CD8-positive, alpha-beta memory T cell (primary cell): ENCODE measurements around the gene RAD51B. TPM values are rescaled to one million over a fixed set of nuclear protein-coding genes. Genes with fewer than 3 reads are reported as not detected.

ENCODE experiments used
- CTCF ChIA-PET: fragments of 350-600 bp; sonication (Branson Sonifier 250); formaldehyde crosslinking; loops from one replicate; lab custom pipeline; 2021; ENCODE audit warnings: antibody characterized with exemption; lab: Charles Lee
- POLR2A ChIA-PET: fragments of 350-600 bp; sonication (Branson Sonifier 250); formaldehyde crosslinking; loops from one replicate; lab custom pipeline; 2021; ENCODE audit warnings: antibody characterized with exemption; lab: Charles Lee
- DNase-seq, 5 donors: peaks; one replicate each; pipeline versions ENCODE4 v3.0.0 to v3.0.0-alpha.2; 2020 to 2022; ENCODE audit warnings: mixed read lengths in 1 of 5
- H3K27ac ChIP-seq: one replicate; pipeline ENCODE4 v1.7.0; 2013; ENCODE audit warnings: low read depth, mild to moderate bottlenecking, low read length, moderate library complexity
- H3K27me3 ChIP-seq: 2 replicates; pipeline ENCODE4 v1.7.0; 2013; ENCODE audit warnings: low read length, mild to moderate bottlenecking; ENCODE audit not compliant: insufficient read depth, poor library complexity, severe bottlenecking
- H3K36me3 ChIP-seq: 2 replicates; pipeline ENCODE4 v1.7.0; 2013; ENCODE audit warnings: mild to moderate bottlenecking, low read length, moderate library complexity; ENCODE audit not compliant: insufficient read depth
- H3K4me1 ChIP-seq: 2 replicates; pipeline ENCODE4 v1.7.0; 2013; ENCODE audit warnings: mild to moderate bottlenecking, low read length, moderate library complexity; ENCODE audit not compliant: insufficient read depth
- H3K4me3 ChIP-seq: 2 replicates; pipeline ENCODE4 v1.7.0; 2013; ENCODE audit warnings: mild to moderate bottlenecking, low read length
- H3K9me3 ChIP-seq: 2 replicates; pipeline ENCODE4 v1.7.0; 2013; ENCODE audit warnings: mild to moderate bottlenecking, low read length
- H3K27ac Mint-ChIP-seq, 8 donors: one replicate each; pipeline ENCODE4 v1.8.0; 2020 to 2021; ENCODE audit warnings: mixed read lengths in 8 of 8, mild to moderate bottlenecking in 6 of 8, inconsistent platforms in 3 of 8, moderate library complexity in 3 of 8
- H3K27me3 Mint-ChIP-seq, 2 donors: one replicate each; pipeline ENCODE4 v1.8.0; 2020 to 2021; ENCODE audit warnings: mixed read lengths in 2 of 2, mild to moderate bottlenecking in 1 of 2, moderate library complexity in 1 of 2
- H3K36me3 Mint-ChIP-seq, 3 donors: one replicate each; pipeline ENCODE4 v1.8.0; 2020 to 2021; ENCODE audit warnings: mixed read lengths in 3 of 3, inconsistent platforms in 1 of 3, mild to moderate bottlenecking in 1 of 3
- H3K4me1 Mint-ChIP-seq, 3 donors: one replicate each; pipeline ENCODE4 v1.8.0; 2020 to 2021; ENCODE audit warnings: mixed read lengths in 3 of 3, inconsistent platforms in 1 of 3, mild to moderate bottlenecking in 1 of 3
- H3K4me3 Mint-ChIP-seq, 7 donors: one replicate each; pipeline ENCODE4 v1.8.0; 2020 to 2021; ENCODE audit warnings: mixed read lengths in 7 of 7, mild to moderate bottlenecking in 6 of 7, moderate library complexity in 4 of 7, inconsistent platforms in 2 of 7
- H3K9me3 Mint-ChIP-seq, 5 donors: one replicate each; pipeline ENCODE4 v1.8.0; 2020 to 2022; ENCODE audit warnings: mixed read lengths in 5 of 5, mild to moderate bottlenecking in 3 of 5, moderate library complexity in 2 of 5, inconsistent platforms in 1 of 5
- polyA plus RNA-seq: library from polyadenylated mRNA; unstranded; fragments of 300-500 nt; fragmentation: Illumina TruSeq; gene quantifications from one replicate; pipeline ENCODE4 v1.2.3, GENCODE V29; 2021
- total RNA-seq, 2 experiments: library from RNA; stranded (reverse); gene quantifications; one replicate each; pipeline ENCODE4 v1.2.3, GENCODE V29; 2021

RAD51B gene
- total and polyA plus RNA-seq, 3 experiments from 2014 or later = 15.7 to 22.9 (median 17.4) TPM

DNA sequence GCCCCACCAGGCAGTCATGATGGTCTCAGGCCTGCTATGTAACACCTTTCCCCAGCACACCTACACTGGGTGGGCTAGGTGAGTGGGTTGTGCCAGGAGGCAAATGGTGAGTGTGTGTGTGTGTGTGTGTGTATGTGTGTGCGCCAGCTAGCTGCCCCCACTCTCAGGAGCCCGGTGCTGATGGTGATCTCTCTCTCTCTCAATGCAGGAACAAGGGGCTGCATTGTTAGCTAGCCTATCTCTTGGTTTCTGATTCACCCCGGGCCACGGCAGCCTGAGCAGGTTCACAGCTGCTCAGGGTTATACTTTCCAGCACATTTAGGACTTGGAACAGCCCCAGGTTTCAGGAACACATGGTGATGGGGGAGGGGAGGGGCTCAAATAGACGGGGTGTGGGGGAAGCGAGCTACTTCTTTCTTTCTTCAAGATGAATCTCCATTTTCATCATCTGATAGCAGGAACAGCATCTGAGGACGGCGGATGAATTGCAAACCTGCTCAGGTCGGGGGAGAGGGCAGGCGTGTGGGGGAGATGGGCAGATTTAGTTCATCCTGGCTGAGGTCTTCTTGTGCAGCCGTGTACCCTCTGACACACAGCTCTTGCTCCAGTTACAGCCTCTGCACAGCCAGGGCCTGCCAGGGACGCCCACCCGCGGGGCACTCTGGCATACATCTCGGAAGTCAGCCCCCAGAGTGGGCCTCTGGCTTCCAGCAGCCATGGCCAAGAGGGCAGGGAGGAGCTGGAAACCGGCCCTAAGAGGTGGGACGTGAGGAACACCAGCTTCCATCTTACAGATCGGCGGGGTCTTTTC is 835.6 kb downstream of the RAD51B start:
- peak overlapping the region in 1 of 8 donors; percentile 47 for H3K27ac Mint-ChIP-seq
- Histone ChIP-seq H3K4me1 (no peaks in the 10 kb centered on the region), H3K9me3 (no peaks in the 10 kb centered on the region), H3K36me3 (no peaks in the 10 kb centered on the region), H3K27ac (no peak overlapping the region), H3K4me3 (no peak overlapping the region), H3K27me3 (no peaks in the 10 kb centered on the region)
- no peaks in the 10 kb centered on the region for H3K27me3 Mint-ChIP-seq
- ChIA-PET CTCF (interaction anchor here (0.8 to 1.3 kb wide), 4 partner anchors 8 to 133 kb away, joined by 3 read pairs; no protein-coding TSS in a partner anchor), POLR2A (no interaction called here)
- no peaks in the 10 kb centered on the region for H3K9me3 Mint-ChIP-seq
- peaks cover 7 to 18% (median 12%) of the 10 kb centered on the region in 3 donors for H3K4me1 Mint-ChIP-seq
- no peak for DNase-seq
- no peak overlapping the region for H3K4me3 Mint-ChIP-seq
- H3K36me3 Mint-ChIP-seq = no peaks in the 10 kb centered on the region

DNA sequence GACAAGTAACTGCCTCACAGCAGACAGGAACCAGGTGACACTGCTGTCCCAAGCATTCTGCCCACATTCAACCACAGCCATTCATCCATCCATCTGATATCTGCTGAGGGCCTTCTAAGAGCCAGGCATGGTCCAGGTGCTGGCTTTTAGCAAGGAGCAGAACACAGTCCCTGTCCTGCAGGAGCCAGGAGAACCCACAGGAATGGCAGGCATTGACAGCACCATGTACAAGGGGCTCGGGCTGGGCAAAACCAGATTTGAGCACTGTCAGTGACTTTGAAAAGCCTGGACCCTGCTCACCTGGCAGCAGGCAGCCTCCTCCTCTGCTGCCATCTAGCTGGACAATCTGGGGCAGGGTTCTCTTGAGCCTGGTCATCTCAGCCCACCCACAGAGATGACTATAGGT is 836.3 kb downstream of the RAD51B start:
- Histone ChIP-seq H3K27ac (no peak overlapping the region), H3K4me1 (no peaks in the 10 kb centered on the region), H3K9me3 (no peaks in the 10 kb centered on the region), H3K4me3 (no peak overlapping the region), H3K36me3 (no peaks in the 10 kb centered on the region), H3K27me3 (no peaks in the 10 kb centered on the region)
- ChIA-PET CTCF (interaction anchor here (0.8 to 0.9 kb wide), 2 partner anchors 9 to 132 kb away, joined by 3 read pairs; no protein-coding TSS in a partner anchor), POLR2A (no interaction called here)
- Mint-ChIP-seq H3K36me3 (peaks cover 0 to 1% (median 0%) of the 10 kb centered on the region in 3 donors), H3K27ac (no peak overlapping the region), H3K27me3 (no peaks in the 10 kb centered on the region), H3K4me1 (peaks cover 5 to 12% (median 7%) of the 10 kb centered on the region in 3 donors), H3K9me3 (no peaks in the 10 kb centered on the region), H3K4me3 (no peak overlapping the region)
- no peak for DNase-seq

DNA sequence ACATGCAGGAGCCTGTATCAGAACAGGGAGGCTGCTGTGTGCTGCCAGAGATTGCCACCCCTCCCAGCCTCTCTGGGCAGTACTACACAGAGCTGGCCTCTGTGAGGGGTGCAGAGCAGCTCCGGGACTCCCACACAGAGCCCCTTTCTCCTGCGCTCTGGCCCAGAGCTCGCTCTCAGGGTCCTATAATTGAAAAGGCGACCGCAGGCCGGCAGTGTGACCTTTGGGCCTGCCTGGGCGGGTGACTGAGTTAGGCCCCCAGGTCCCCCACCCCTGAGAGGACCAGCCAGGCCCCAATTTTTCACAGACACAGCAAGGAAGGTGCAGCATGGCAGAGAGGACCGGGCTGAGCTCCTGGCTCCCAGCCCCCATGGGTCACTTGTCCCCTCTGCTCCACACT is 836.9 kb downstream of the RAD51B start:
- Histone ChIP-seq H3K27me3 (no peaks in the 10 kb centered on the region), H3K27ac (no peak overlapping the region), H3K4me1 (no peaks in the 10 kb centered on the region), H3K36me3 (no peaks in the 10 kb centered on the region), H3K9me3 (no peaks in the 10 kb centered on the region), H3K4me3 (no peak overlapping the region)
- Mint-ChIP-seq H3K4me1 (peaks cover 5 to 12% (median 6%) of the 10 kb centered on the region in 3 donors), H3K4me3 (no peak overlapping the region), H3K27ac (no peak overlapping the region), H3K36me3 (peaks cover 0 to 1% (median 0%) of the 10 kb centered on the region in 3 donors), H3K27me3 (no peaks in the 10 kb centered on the region), H3K9me3 (no peaks in the 10 kb centered on the region)
- no peak for DNase-seq
- ChIA-PET CTCF (interaction anchor here (0.9 to 2.0 kb wide), 3 partner anchors 10 to 407 kb away, joined by 3 to 4 read pairs (median 3); no protein-coding TSS in a partner anchor), POLR2A (no interaction called here)

DNA sequence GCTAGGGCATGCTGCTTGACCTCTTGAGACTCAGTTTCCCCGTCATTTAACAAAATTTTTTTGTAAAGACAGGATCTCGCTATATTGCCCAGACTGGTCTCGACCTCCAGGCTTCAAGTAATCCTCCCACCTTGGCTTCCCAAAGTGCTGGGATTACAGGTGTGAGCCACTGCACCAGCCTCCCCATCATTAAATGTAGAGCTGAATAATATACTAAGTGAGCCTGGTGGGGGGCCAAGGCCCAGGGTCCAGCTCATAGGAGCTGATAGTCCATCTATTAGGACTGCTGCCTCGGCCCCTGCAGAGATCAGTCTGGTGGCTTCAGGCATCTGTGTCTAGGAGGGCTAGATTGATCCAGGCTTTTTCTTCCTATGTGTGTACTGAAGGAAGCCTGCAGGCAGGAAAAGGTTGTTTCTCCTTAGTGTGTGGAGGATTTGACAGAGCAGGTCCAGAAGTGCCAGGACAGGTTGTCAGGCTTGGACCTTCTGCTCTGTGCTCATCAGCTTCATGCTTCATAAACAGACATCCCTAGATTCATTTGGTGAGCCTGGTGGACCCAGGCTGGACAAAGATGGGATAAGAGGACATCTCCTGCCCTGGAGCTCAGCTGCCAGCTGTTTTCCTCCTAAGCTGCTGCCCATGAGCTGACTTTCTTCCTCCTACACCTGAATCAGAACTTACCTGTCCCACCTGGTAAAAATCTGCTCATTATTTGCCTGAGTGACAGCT is 837.9 kb downstream of the RAD51B start:
- peaks cover 0 to 1% (median 0%) of the 10 kb centered on the region in 3 donors for H3K36me3 Mint-ChIP-seq
- POLR2A ChIA-PET = no interaction called here
- no peak for DNase-seq

DNA sequence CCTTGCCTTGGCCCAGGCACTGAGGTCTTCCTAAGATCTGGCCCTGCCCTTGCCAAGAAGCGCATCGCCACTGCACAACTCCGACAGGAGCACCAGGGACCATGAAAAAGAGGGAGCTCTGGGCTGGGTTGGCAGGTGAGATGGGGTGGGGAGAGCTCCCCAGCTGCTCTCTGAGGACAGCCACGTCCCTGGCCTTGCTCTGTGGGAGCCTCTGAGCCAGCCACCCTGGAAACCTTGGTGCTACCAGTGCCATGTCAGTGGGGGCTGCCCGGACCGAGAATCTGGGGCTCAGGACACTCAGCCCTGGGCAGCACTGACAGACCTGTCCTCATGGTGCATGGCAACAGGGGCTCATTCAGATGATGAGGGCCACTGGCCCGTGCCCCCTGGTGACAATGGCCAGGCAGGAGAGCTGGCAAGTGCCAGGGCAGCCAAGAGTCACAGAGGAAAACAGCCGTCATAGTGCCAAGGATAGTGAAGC is 838.5 kb downstream of the RAD51B start:
- Mint-ChIP-seq H3K9me3 (no peaks in the 10 kb centered on the region), H3K36me3 (peaks cover 0 to 1% (median 0%) of the 10 kb centered on the region in 3 donors), H3K27ac (no peak overlapping the region), H3K4me3 (no peak overlapping the region), H3K4me1 (peaks cover 11 to 26% (median 12%) of the 10 kb centered on the region in 3 donors), H3K27me3 (peaks cover 0 to 2% of the 10 kb centered on the region in 2 donors)
- DNase-seq = no peak
- CTCF ChIA-PET = interaction anchor here (2.0 kb wide), 1 partner anchor 15 kb away, joined by 4 read pairs; no protein-coding TSS in a partner anchor
- H3K36me3 ChIP-seq = no peaks in the 10 kb centered on the region
- H3K27ac ChIP-seq = no peak overlapping the region
- POLR2A ChIA-PET = no interaction called here
- H3K27me3 ChIP-seq = no peaks in the 10 kb centered on the region
- H3K4me3 ChIP-seq = no peak overlapping the region
- no peaks in the 10 kb centered on the region for H3K9me3 ChIP-seq
- H3K4me1 ChIP-seq = no peaks in the 10 kb centered on the region

More for the DNA sequence above, 837.9 kb downstream of the RAD51B start:
- Histone ChIP-seq H3K27ac (no peak overlapping the region), H3K4me3 (no peak overlapping the region), H3K9me3 (no peaks in the 10 kb centered on the region), H3K36me3 (no peaks in the 10 kb centered on the region), H3K27me3 (no peaks in the 10 kb centered on the region), H3K4me1 (no peaks in the 10 kb centered on the region)
- H3K27me3 Mint-ChIP-seq = peaks cover 0 to 2% of the 10 kb centered on the region in 2 donors
- no peaks in the 10 kb centered on the region for H3K9me3 Mint-ChIP-seq
- CTCF ChIA-PET = interaction anchor here (1.3 to 2.0 kb wide), 2 partner anchors 15 to 408 kb away, joined by 3 to 4 read pairs; no protein-coding TSS in a partner anchor
- H3K27ac Mint-ChIP-seq = peak overlapping the region in 1 of 8 donors; percentile 6
- peaks cover 8 to 21% (median 11%) of the 10 kb centered on the region in 3 donors for H3K4me1 Mint-ChIP-seq
- no peak overlapping the region for H3K4me3 Mint-ChIP-seq

DNA sequence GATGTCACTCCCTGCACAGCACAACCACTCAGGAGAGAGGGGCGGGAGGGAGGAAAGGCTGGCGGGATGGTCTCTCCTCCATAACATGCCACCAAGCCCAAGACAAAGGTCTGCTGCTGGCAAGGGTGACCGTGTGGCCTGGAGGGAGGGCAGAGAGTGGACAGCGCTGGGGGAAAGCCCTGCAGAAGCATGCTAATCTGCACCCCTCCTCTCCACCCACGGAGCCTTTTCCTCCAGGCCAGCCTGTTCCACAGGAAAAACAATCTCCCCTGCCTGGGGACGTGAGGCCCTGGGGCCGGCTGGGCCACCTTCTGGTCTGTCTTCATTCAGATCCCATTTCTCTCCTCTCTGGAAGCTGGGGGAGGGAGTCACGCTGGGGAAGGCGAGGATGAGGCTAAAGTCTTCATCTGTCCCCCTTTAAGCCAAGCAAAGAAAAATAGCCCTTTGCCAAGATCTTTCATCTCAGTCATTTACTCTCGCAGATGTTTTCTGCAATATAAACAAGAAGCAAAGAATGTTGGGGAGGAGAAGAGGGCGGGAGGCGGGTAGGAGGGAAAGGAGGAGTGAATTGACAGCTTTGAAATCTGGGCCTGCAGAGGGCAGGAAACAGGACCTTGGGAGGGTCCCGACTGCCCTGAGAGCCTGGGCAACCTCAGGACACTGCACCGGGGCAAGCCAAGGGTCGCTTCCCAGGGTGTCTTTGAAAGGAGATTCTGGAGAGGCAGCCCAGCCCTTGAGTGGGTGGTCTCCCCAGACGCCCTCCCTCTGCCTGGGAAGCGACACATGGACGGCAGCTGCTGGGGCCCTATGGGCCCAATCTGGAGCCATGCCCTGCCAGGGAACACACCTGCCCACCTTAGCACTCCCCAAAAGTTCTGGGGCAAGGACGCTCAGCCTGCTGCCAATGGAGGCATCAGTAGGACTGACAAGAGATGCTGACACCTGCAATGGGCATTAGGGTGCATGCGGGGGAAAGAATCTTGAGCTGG is 839.7 kb downstream of the RAD51B start:
- Mint-ChIP-seq H3K36me3 (peaks cover 0 to 1% (median 0%) of the 10 kb centered on the region in 3 donors), H3K9me3 (no peaks in the 10 kb centered on the region), H3K4me3 (no peak overlapping the region), H3K27me3 (peaks cover 0 to 2% of the 10 kb centered on the region in 2 donors), H3K27ac (peak overlapping the region in 1 of 8 donors; percentile 43), H3K4me1 (peaks cover 17 to 37% (median 18%) of the 10 kb centered on the region in 3 donors)
- Histone ChIP-seq H3K27me3 (no peaks in the 10 kb centered on the region), H3K36me3 (no peaks in the 10 kb centered on the region), H3K9me3 (no peaks in the 10 kb centered on the region), H3K27ac (no peak overlapping the region), H3K4me3 (no peak overlapping the region), H3K4me1 (peaks cover 8% of the 10 kb centered on the region)
- DNase-seq = no peak
- ChIA-PET CTCF (no interaction called here), POLR2A (no interaction called here)

DNA sequence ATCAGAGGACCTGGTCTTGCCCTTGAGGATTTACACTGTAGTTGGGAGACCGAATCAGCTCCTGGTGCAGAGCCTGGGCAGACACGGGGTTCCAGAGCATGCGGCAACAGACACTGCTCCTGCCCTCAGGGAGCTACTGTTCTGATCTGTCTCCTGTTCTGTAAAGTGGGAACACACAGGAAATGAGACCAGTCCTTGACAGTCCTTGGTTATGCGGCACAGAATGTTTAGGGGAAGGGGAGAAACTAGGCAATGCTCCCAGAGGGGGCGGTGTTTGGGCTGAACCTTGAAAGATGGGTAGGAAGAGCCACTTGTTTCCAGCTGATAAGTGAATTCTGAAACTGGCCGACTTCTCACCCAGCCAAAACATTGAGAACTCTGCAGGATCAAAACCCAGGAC is 840.9 kb downstream of the RAD51B start:
- no peak for DNase-seq
- no peaks in the 10 kb centered on the region for H3K9me3 Mint-ChIP-seq
- peak overlapping the region in 1 of 8 donors; percentile 28 for H3K27ac Mint-ChIP-seq
- Histone ChIP-seq H3K36me3 (no peaks in the 10 kb centered on the region), H3K9me3 (no peaks in the 10 kb centered on the region), H3K27ac (no peak overlapping the region), H3K4me1 (peaks cover 11% of the 10 kb centered on the region), H3K27me3 (no peaks in the 10 kb centered on the region), H3K4me3 (no peak overlapping the region)
- H3K4me3 Mint-ChIP-seq = peak overlapping the region in 1 of 7 donors; percentile 23
- H3K36me3 Mint-ChIP-seq = peaks cover 0 to 1% (median 0%) of the 10 kb centered on the region in 3 donors
- CTCF ChIA-PET = interaction anchor here (0.8 kb wide), 1 partner anchor 25 kb away, joined by 3 read pairs; no protein-coding TSS in a partner anchor
- peaks cover 26 to 37% (median 27%) of the 10 kb centered on the region in 3 donors for H3K4me1 Mint-ChIP-seq
- POLR2A ChIA-PET = interaction anchor here (0.6 kb wide), 1 partner anchor 118 kb away, joined by 4 read pairs; no protein-coding TSS in a partner anchor
- H3K27me3 Mint-ChIP-seq = peaks cover 0 to 2% of the 10 kb centered on the region in 2 donors
